RWPE1 (cell line): ENCODE data around the gene CD44.
"Not testable (repeated sequence)": the region's sequence is repeated elsewhere in the genome, so short reads cannot be mapped to it uniquely, and the experiment has no call there.

Experiments
- CTCF ChIA-PET: fragments of 350-600 bp; sonication (Branson Sonifier 250); formaldehyde crosslinking; extraction: SDS; loops from one replicate; lab custom pipeline; 2021; lab: Yijun Ruan, JAX
- POLR2A ChIA-PET: fragments of 400-600 bp; formaldehyde crosslinking; extraction: SDS; loops from one replicate; lab custom pipeline; 2020; ENCODE audit warnings: antibody characterized with exemption; ENCODE audit not compliant: low non-redundant PET; lab: Yijun Ruan, JAX
- DNase-seq: peaks from one replicate; pipeline ENCODE4 v3.0.0; 2012; ENCODE audit warnings: low spot score
- H3K27ac ChIP-seq: fragments of 450-650 bp; 2 replicates; pipeline ENCODE4 v1.5.1; 2017
- CTCF ChIP-seq: fragments of 450-650 bp; conservative IDR thresholded peaks from 2 replicates; pipeline ENCODE4 v1.5.1; 2017; ENCODE audit warnings: low read depth, mild to moderate bottlenecking

The CD44 gene

GRCh38 chr11:35104655-35105054 lies 34.3 kb upstream of the CD44 start:
- no peak for DNase-seq
- ChIA-PET POLR2A (no interaction called here), CTCF (no interaction called here)
- no peak for TF ChIP-seq CTCF
- H3K27ac ChIP-seq: no peak overlapping the region

- POLR2A ChIA-PET: no interaction called here
- no peak overlapping the region for H3K27ac ChIP-seq
- DNase-seq: no peak
- CTCF ChIA-PET: no interaction called here
- no peak for TF ChIP-seq CTCF
These were observed 33.5 kb upstream of the CD44 start for GRCh38 chr11:35105319-35106079.

- DNase-seq: no peak
- ChIA-PET POLR2A (no interaction called here), CTCF (no interaction called here)
- no peak overlapping the region for H3K27ac ChIP-seq
- TF ChIP-seq CTCF: no peak
These were observed 32.4 kb upstream of the CD44 start for GRCh38 chr11:35106595-35106994.

- TF ChIP-seq CTCF: no peak
- H3K27ac ChIP-seq: no peak overlapping the region
- POLR2A ChIA-PET: no interaction called here
- CTCF ChIA-PET: no interaction called here
- DNase-seq: no peak
These were observed 31.1 kb upstream of the CD44 start for GRCh38 chr11:35107861-35108260.

GRCh38 chr11:35108336-35108735 lies 30.6 kb upstream of the CD44 start:
- CTCF ChIA-PET, H3K27ac ChIP-seq, POLR2A ChIA-PET, DNase-seq: not testable (repeated sequence)

GRCh38 chr11:35109041-35109440 lies 29.9 kb upstream of the CD44 start:
- no peak for DNase-seq
- H3K27ac ChIP-seq: no peak overlapping the region
- no peak for TF ChIP-seq CTCF
- POLR2A ChIA-PET: no interaction called here
- CTCF ChIA-PET: no interaction called here

GRCh38 chr11:35109827-35110226 lies 29.1 kb upstream of the CD44 start:
- CTCF ChIA-PET: interaction anchor here (0.5 to 0.6 kb wide), 2 partner anchors 225 to 887 kb away, joined by 3 to 5 read pairs; no protein-coding TSS in a partner anchor
- TF ChIP-seq CTCF: no peak
- H3K27ac ChIP-seq: no peak overlapping the region
- DNase-seq: no peak
- POLR2A ChIA-PET: no interaction called here
